Skeletal muscle satellite cell (primary cell): ENCODE data around the gene MAD1L1.
"Not testable (repeated sequence)": the region's sequence is repeated elsewhere in the genome, so short reads cannot be mapped to it uniquely, and the experiment has no call there.

Experiments
- H3K27me3 ChIP-seq: 2 replicates; pipeline ENCODE4 v1.7.0; 2013; ENCODE audit warnings: low read length; ENCODE audit not compliant: control insufficient read depth, insufficient read depth
- H3K36me3 ChIP-seq: 2 replicates; pipeline ENCODE4 v1.7.0; 2013; ENCODE audit warnings: mild to moderate bottlenecking, control low read depth, low read length; ENCODE audit not compliant: insufficient read depth
- H3K4me1 ChIP-seq: 2 replicates; pipeline ENCODE4 v1.7.0; 2013; ENCODE audit warnings: low read length; ENCODE audit not compliant: control insufficient read depth, insufficient read depth
- H3K4me2 ChIP-seq: 2 replicates; pipeline ENCODE4 v1.7.0; 2013; ENCODE audit warnings: mild to moderate bottlenecking, low read length
- H3K4me3 ChIP-seq: 2 replicates; pipeline ENCODE4 v1.7.0; 2013; ENCODE audit warnings: low read length
- H3K9ac ChIP-seq: 2 replicates; pipeline ENCODE4 v1.7.0; 2013; ENCODE audit warnings: mild to moderate bottlenecking, low read depth, low read length, moderate library complexity
- H3K9me3 ChIP-seq: replicated peaks from 2 replicates; pipeline ENCODE4 v1.7.0; 2013; ENCODE audit warnings: mild to moderate bottlenecking, control low read depth, low read length

The MAD1L1 gene

GRCh38 chr7:1883834-1884582 lies 348.7 kb downstream of the MAD1L1 start:
- peaks cover 12% of the 10 kb centered on the region for H3K36me3 ChIP-seq
- peak overlapping the region; percentile 66 for H3K4me2 ChIP-seq
- H3K4me3 ChIP-seq = peak overlapping the region; percentile 24
- H3K27me3 ChIP-seq = no peaks in the 10 kb centered on the region
- H3K9me3 ChIP-seq = no peaks in the 10 kb centered on the region
- no peak overlapping the region for H3K9ac ChIP-seq
- peaks cover 22% of the 10 kb centered on the region for H3K4me1 ChIP-seq

DNA sequence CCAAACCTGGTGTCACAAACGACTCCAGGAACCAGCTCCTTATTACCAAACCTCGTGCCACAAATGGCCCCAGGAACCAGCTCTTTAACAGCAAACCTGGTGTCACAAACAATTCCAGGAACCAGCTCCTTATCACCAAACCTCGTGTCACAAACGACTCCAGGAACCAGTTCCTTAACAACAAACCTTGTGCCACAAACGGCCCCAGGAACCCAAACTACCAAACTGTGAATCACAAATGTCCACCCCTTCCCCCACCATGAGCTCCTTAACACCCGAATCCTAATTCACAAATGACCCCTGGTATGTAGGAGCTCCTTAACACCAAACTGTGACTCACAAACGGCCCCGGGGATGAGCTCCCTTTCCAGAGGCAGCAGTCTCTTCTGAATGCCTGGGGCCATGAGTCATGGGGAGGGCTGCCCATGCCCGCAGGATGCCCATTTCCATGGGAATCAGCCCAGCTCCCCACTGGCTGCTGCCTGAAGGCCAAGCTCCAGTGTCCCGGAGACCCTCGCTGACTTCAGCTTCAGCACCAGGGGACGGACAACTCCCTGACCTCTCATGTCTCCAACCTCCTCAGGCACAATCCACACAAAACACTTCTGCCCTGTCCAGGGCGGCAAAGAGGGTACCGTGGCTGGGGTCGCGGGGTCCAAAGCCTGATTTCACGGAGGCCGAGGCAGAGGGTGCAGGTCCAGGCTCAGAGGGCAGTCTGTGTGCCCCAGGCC lies 349.5 kb downstream of the MAD1L1 start:
- peaks cover 22% of the 10 kb centered on the region for H3K4me1 ChIP-seq
- H3K9me3 ChIP-seq = no peaks in the 10 kb centered on the region
- peak overlapping the region; percentile 42 for H3K9ac ChIP-seq
- H3K4me3 ChIP-seq = peak overlapping the region; percentile 27
- peaks cover 8% of the 10 kb centered on the region for H3K36me3 ChIP-seq
- H3K4me2 ChIP-seq = peak overlapping the region; percentile 66
- H3K27me3 ChIP-seq = no peaks in the 10 kb centered on the region

DNA sequence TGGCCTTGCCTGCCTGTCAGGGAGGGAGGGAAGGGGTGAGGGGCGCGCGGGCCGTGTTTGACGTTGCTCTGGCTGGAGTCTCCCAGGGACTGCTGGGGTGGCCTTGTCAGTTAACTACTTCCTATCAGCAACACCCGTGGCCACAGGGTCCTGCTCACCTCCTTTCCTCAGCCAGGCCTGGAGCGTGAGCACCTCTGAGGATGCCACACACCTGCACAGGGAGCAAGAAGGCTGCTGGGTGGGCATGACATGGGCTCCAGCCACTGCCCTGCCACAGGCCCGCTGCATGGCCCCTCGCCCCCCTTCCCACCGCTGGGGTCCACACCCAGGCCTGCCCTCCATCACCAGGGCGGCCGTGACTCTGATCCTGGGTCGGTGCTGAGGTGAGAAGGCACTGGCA lies 350.3 kb downstream of the MAD1L1 start:
- Histone ChIP-seq H3K9me3 (no peaks in the 10 kb centered on the region), H3K4me1 (peaks cover 22% of the 10 kb centered on the region), H3K27me3 (no peaks in the 10 kb centered on the region), H3K4me3 (no peak overlapping the region), H3K9ac (no peak overlapping the region), H3K4me2 (peak overlapping the region; percentile 66), H3K36me3 (peaks cover under 1% of the 10 kb centered on the region)

GRCh38 chr7:1881946-1882345 lies 350.8 kb downstream of the MAD1L1 start:
- no peak overlapping the region for H3K4me2 ChIP-seq
- no peaks in the 10 kb centered on the region for H3K27me3 ChIP-seq
- H3K4me3 ChIP-seq = no peak overlapping the region
- H3K9me3 ChIP-seq = no peaks in the 10 kb centered on the region
- H3K9ac ChIP-seq = no peak overlapping the region
- peaks cover 22% of the 10 kb centered on the region for H3K4me1 ChIP-seq
- no peaks in the 10 kb centered on the region for H3K36me3 ChIP-seq

DNA sequence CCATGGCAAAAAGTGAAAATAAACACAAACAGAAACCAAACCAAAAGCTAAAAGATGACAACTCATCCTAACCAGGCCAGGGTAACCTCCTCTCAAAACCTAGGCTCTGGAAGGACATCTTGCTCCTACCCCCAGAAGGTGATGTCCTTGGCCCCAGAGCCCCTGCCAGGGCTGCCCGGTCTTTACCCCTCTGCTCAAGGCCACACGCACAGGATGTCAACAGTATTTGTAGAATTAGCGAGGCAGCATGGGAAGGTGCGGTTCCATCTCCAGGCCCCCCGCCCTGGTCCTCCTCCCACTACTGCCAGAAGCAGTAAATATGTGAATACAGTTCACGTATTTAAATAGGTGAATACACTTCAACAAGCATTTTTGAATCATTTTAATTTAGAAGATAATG lies 356.1 kb downstream of the MAD1L1 start:
- not testable (repeated sequence) for H3K36me3 ChIP-seq, H3K9ac ChIP-seq, H3K27me3 ChIP-seq, H3K4me1 ChIP-seq, H3K4me3 ChIP-seq, H3K4me2 ChIP-seq, H3K9me3 ChIP-seq

GRCh38 chr7:1875392-1876199 lies 357.1 kb downstream of the MAD1L1 start:
- H3K4me3 ChIP-seq, H3K4me1 ChIP-seq, H3K27me3 ChIP-seq, H3K9ac ChIP-seq, H3K4me2 ChIP-seq, H3K9me3 ChIP-seq, H3K36me3 ChIP-seq: not testable (repeated sequence)

DNA sequence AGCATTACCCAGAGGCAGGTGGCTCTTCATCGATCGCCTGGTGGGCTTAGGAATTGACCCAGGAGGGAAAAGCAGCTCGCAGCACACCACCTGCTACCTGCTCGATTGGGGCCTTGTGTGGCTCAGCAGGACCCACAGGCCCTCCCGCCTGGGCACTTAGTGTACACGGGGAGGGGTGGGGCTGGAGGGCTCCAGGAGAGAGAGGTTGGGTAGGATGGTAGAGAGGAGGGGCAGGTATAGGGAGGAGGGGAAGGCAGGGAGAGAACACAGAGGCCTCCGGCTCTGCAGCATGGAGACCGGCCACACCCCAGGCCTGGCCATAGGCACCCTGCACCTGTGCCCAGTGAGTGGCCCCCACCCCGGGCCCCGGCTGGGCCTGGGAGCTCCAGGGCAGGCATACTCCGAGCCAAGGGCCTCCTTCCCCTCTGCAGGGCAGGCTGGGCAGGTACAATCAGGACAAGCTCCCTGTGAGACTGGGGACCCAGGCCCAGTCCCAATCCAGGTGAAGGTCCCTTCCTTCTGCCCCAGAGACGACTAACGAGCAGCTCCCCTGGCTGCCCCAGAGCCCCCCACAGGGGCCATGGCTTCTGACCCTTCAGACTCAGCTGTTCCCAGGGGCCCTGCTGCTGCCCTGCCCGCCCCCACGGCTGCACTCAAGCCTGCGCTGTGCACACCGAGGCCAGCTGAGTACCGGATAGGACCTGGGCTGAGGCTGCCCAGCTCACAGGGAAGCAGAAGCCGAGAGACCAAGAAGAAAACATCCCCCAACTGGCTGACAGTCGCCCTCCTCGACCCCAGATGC lies 358.0 kb downstream of the MAD1L1 start:
- H3K4me2 ChIP-seq, H3K9me3 ChIP-seq, H3K4me1 ChIP-seq, H3K9ac ChIP-seq, H3K36me3 ChIP-seq, H3K4me3 ChIP-seq, H3K27me3 ChIP-seq: not testable (repeated sequence)

GRCh38 chr7:1873857-1874589 lies 358.7 kb downstream of the MAD1L1 start:
- no peak overlapping the region for H3K4me3 ChIP-seq
- H3K4me1 ChIP-seq = no peaks in the 10 kb centered on the region
- H3K4me2 ChIP-seq = no peak overlapping the region
- no peaks in the 10 kb centered on the region for H3K36me3 ChIP-seq
- H3K27me3 ChIP-seq = no peaks in the 10 kb centered on the region
- no peaks in the 10 kb centered on the region for H3K9me3 ChIP-seq
- no peak overlapping the region for H3K9ac ChIP-seq

DNA sequence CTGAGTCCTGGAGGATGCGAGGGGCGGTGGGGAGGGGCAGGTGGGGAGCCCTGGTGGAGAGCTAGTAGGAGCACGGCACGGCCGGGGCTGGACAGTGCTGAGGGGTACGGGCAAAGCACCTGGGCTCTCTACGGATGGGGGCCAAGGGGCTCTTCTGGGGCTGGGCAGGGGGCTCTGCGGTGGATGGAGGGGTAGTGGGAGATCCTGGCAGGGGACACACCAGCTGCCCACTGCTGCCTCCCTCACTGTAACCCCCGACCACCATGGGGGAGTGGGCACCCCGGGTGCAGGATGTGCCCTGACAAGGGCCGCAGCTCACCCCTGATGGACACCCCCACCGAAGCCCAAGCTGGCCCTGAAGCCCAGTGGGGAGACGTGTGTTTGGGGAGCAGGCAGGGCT lies 359.3 kb downstream of the MAD1L1 start:
- no peaks in the 10 kb centered on the region for H3K4me1 ChIP-seq
- H3K9ac ChIP-seq = no peak overlapping the region
- no peaks in the 10 kb centered on the region for H3K36me3 ChIP-seq
- no peak overlapping the region for H3K4me2 ChIP-seq
- no peaks in the 10 kb centered on the region for H3K9me3 ChIP-seq
- H3K4me3 ChIP-seq = no peak overlapping the region
- H3K27me3 ChIP-seq = no peaks in the 10 kb centered on the region

DNA sequence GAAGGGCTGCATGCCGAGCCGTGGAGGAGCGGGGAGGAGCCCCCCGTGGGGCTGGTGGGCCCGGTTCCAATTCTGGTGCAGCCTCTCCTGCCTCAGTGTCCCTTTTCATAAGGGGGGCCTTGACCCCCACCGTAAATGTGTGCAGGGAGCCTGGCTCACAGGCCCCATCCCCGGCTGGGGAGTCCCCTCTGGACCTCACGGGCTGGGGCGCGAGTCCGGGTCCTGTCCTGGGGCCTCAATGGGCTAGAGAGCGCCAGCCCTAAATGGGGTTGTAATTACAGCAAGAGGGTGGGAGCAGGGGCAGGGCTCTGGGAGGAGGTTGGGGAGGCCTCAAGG lies 359.7 kb downstream of the MAD1L1 start:
- H3K36me3 ChIP-seq = no peaks in the 10 kb centered on the region
- no peaks in the 10 kb centered on the region for H3K4me1 ChIP-seq
- no peak overlapping the region for H3K9ac ChIP-seq
- no peak overlapping the region for H3K4me2 ChIP-seq
- no peaks in the 10 kb centered on the region for H3K9me3 ChIP-seq
- no peaks in the 10 kb centered on the region for H3K27me3 ChIP-seq
- no peak overlapping the region for H3K4me3 ChIP-seq
